Measurements from ENCODE around the gene SIN3A.

- TF ChIP-seq CTCF (IDR thresholded peaks at IDR 0.05) (peak; percentile 8), EZH2 (IDR thresholded peaks at IDR 0.05) (no peak)
Observed at GRCh38 chr15:75450307-75451201, 936 bp downstream of the SIN3A start.
